CD4-positive, alpha-beta T cell (primary cell): ENCODE results near the gene ENSA. TPM values are rescaled to one million over a fixed set of nuclear protein-coding genes. Genes with fewer than 3 reads are reported as not detected.

Source experiments
- ATAC-seq: fragments of 200-7000 bp; cut with Tn5 transposase; one replicate; pipeline ENCODE4 v1.10.0; 2022; ENCODE audit warnings: mild to moderate bottlenecking; ENCODE audit not compliant: poor library complexity
- CTCF ChIA-PET: fragments of 350-600 bp; sonication (Branson Sonifier 250); formaldehyde crosslinking; loops from one replicate; lab custom pipeline; 2021; ENCODE audit warnings: antibody characterized with exemption, inconsistent platforms; lab: Charles Lee
- POLR2A ChIA-PET: fragments of 350-600 bp; sonication (Branson Sonifier 250); formaldehyde crosslinking; loops from one replicate; lab custom pipeline; 2021; ENCODE audit warnings: antibody characterized with exemption, inconsistent platforms; lab: Charles Lee
- DNase-seq, 14 experiments: peaks; one replicate each; pipeline ENCODE4 v3.0.0-alpha.2; 2013 to 2020; ENCODE audit warnings: mixed read lengths in 2 of 14
- H3K27ac ChIP-seq, 2 donors: one replicate each; pipeline versions ENCODE4 v1.5.1 to v1.7.0; 2013; ENCODE audit warnings: low read length in 2 of 2, low read depth in 1 of 2, mild to moderate bottlenecking in 1 of 2
- H3K27me3 ChIP-seq, 2 experiments: 1 replicate in 1 of 2; 2 replicates in 1 of 2; pipeline versions ENCODE4 v1.6.1 to v1.7.0; 2013; ENCODE audit warnings: low read length in 2 of 2, control low read depth in 1 of 2, mild to moderate bottlenecking in 1 of 2, moderate library complexity in 1 of 2; ENCODE audit not compliant: insufficient read depth in 2 of 2, control insufficient read depth in 1 of 2
- H3K36me3 ChIP-seq: one replicate; pipeline ENCODE4 v1.6.1; 2013; ENCODE audit warnings: low read length, control low read depth; ENCODE audit not compliant: insufficient read depth
- H3K4me1 ChIP-seq: one replicate; pipeline ENCODE4 v1.6.1; 2013; ENCODE audit warnings: low read length, control low read depth; ENCODE audit not compliant: insufficient read depth
- H3K4me3 ChIP-seq: one replicate; pipeline ENCODE4 v1.5.1; 2013; ENCODE audit warnings: mild to moderate bottlenecking, low read length, moderate library complexity
- H3K9me3 ChIP-seq, 2 experiments: 1 replicate in 1 of 2; 2 replicates in 1 of 2; pipeline versions ENCODE4 v1.6.1 to v1.7.0; 2013; ENCODE audit warnings: low read length in 2 of 2, mild to moderate bottlenecking in 2 of 2, control low read depth in 1 of 2, moderate library complexity in 1 of 2; ENCODE audit not compliant: control insufficient read depth in 1 of 2, insufficient read depth in 1 of 2
- H3K27ac Mint-ChIP-seq: one replicate; pipeline ENCODE4 v1.8.0; 2020; ENCODE audit warnings: mixed read lengths
- H3K27me3 Mint-ChIP-seq: one replicate; pipeline ENCODE4 v1.8.0; 2021; ENCODE audit warnings: mixed read lengths
- H3K36me3 Mint-ChIP-seq: one replicate; pipeline ENCODE4 v1.8.0; 2021; ENCODE audit warnings: low read depth, mixed read lengths
- H3K4me1 Mint-ChIP-seq: one replicate; pipeline ENCODE4 v1.8.0; 2021; ENCODE audit warnings: low read depth, mixed read lengths
- H3K4me3 Mint-ChIP-seq: one replicate; pipeline ENCODE4 v1.8.0; 2020; ENCODE audit warnings: mild to moderate bottlenecking, mixed read lengths
- H3K9me3 Mint-ChIP-seq: one replicate; pipeline ENCODE4 v1.8.0; 2020; ENCODE audit warnings: mixed read lengths
- CTCF ChIP-seq: fragments of 200-600 bp; IDR thresholded peaks from one replicate; pipeline ENCODE4 v1.8.0; 2022; ENCODE audit warnings: antibody characterized with exemption, mild to moderate bottlenecking
- intact Hi-C, 2 experiments: fragments of 100-400 bp; cut with DNase I in 1 of 2; cut with micrococcal nuclease in 1 of 2; formaldehyde crosslinking; loops; one replicate each; pipeline versions ENCODE4 v1.15.1 to v1.9.0; 2023 to 2025; cut with DNase I, micrococcal nuclease
- total RNA-seq, 174 experiments: library from RNA in 2 of 174; stranded (reverse) in 2 of 174; gene quantifications; one replicate each; pipeline ENCODE4 v1.2.3 and lab custom pipeline; 2021 to 2026

ENSA gene
- total RNA-seq, 2 experiments from 2014 or later: 132 to 137 TPM

- H3K4me3 ChIP-seq: no peak overlapping the region
- H3K36me3 ChIP-seq: peaks cover 58% of the 10 kb centered on the region
- no peaks in the 10 kb centered on the region for H3K27me3 Mint-ChIP-seq
- peak overlapping the region; percentile 73 for H3K27ac Mint-ChIP-seq
- no peak for DNase-seq
- H3K27me3 ChIP-seq: no peaks in the 10 kb centered on the region
- no peaks in the 10 kb centered on the region for H3K9me3 Mint-ChIP-seq
- peaks cover 30% of the 10 kb centered on the region for H3K4me1 ChIP-seq
- intact Hi-C loops: loop anchor here (1.0 to 10.0 kb wide), 5 partner anchors 10 to 534 kb away; partner anchors contain the start of gene TNFAIP8L2 (in 1 of the 2)
- TF ChIP-seq CTCF: no peak
- H3K9me3 ChIP-seq: no peaks in the 10 kb centered on the region
- no peak for ATAC-seq
- ChIA-PET POLR2A (interaction anchor here (1.3 to 14.1 kb wide), 4 partner anchors 8 to 56 kb away, joined by 5 to 501 read pairs (median 34); partner anchors contain the start of genes ENSA and MCL1), CTCF (interaction anchor here (0.6 to 7.3 kb wide), 14 partner anchors 8 to 437 kb away, joined by 3 to 131 read pairs (median 5); partner anchors contain the start of genes ENSA and MCL1)
- no peak overlapping the region for H3K4me3 Mint-ChIP-seq
- H3K36me3 Mint-ChIP-seq: peaks cover 73% of the 10 kb centered on the region
- peak overlapping the region in 1 of 2 donors; percentile 13 for H3K27ac ChIP-seq
- peaks cover 64% of the 10 kb centered on the region for H3K4me1 Mint-ChIP-seq
Observed at GRCh38 chr1:150620919-150621318, 8.5 kb downstream of the ENSA start.

GRCh38 chr1:150619576-150620509 lies 9.6 kb downstream of the ENSA start:
- Histone ChIP-seq H3K27me3 (no peaks in the 10 kb centered on the region), H3K9me3 (no peaks in the 10 kb centered on the region), H3K27ac (no peak overlapping the region), H3K4me1 (peaks cover 41% of the 10 kb centered on the region), H3K36me3 (peaks cover 47% of the 10 kb centered on the region), H3K4me3 (no peak overlapping the region)
- peaks cover 73% of the 10 kb centered on the region for H3K36me3 Mint-ChIP-seq
- H3K4me1 Mint-ChIP-seq: peaks cover 71% of the 10 kb centered on the region
- H3K4me3 Mint-ChIP-seq: peak overlapping the region; percentile 17
- ChIA-PET POLR2A (interaction anchor here (0.6 to 14.1 kb wide), 6 partner anchors 9 to 71 kb away, joined by 3 to 501 read pairs (median 12); partner anchors contain the start of genes ADAMTSL4, ENSA and MCL1), CTCF (interaction anchor here (0.8 to 7.3 kb wide), 10 partner anchors 8 to 71 kb away, joined by 3 to 131 read pairs (median 6); partner anchors contain the start of genes ADAMTSL4, ENSA and MCL1)
- H3K27ac Mint-ChIP-seq: peak overlapping the region; percentile 84
- H3K27me3 Mint-ChIP-seq: no peaks in the 10 kb centered on the region
- intact Hi-C loops: loop anchor here (2.0 to 10.0 kb wide), 3 partner anchors 155 to 535 kb away; partner anchors contain the start of gene TNFAIP8L2 (in 1 of the 2)
- TF ChIP-seq CTCF: peak; percentile 11
- H3K9me3 Mint-ChIP-seq: no peaks in the 10 kb centered on the region
- peak; percentile 63 for ATAC-seq
- DNase-seq: peak in 4 of 14 experiments; percentile 15 to 61 (median 45)
